BJ (cell line): ENCODE measurements around the gene FAM13B. TPM values are rescaled to one million over a fixed set of nuclear protein-coding genes. Genes with fewer than 3 reads are reported as not detected.

ENCODE experiments used
- CTCF ChIA-PET: fragments of 350-600 bp; formaldehyde crosslinking; extraction: SDS; loops from one replicate; lab custom pipeline; 2021; ENCODE audit warnings: antibody characterized with exemption, inconsistent platforms; lab: Yijun Ruan, JAX
- POLR2A ChIA-PET: fragments of 300-600 bp; sonication (Branson Sonifier 250); formaldehyde crosslinking; extraction: SDS; loops from one replicate; lab custom pipeline; 2021; ENCODE audit warnings: antibody characterized with exemption; lab: Charles Lee
- DNase-seq: peaks from one replicate; pipeline ENCODE4 v3.0.0-alpha.2; 2011; ENCODE audit warnings: low read depth
- H3K27me3 ChIP-seq: 2 replicates; pipeline ENCODE4 v1.6.0; 2011; ENCODE audit warnings: low read length; ENCODE audit not compliant: control insufficient read depth, insufficient read depth
- H3K36me3 ChIP-seq: 2 replicates; pipeline ENCODE4 v1.5.1; 2011; ENCODE audit warnings: low read length; ENCODE audit not compliant: control insufficient read depth, insufficient read depth
- H3K4me3 ChIP-seq: 2 replicates; pipeline ENCODE4 v1.5.1; 2011; ENCODE audit warnings: low read depth, mild to moderate bottlenecking, control low read depth, low read length
- polyA plus RNA-seq: library from polyadenylated mRNA; depleted of rRNA; stranded (reverse); fragments of >200 nt; gene quantifications from 2 replicates; pipeline ENCODE4 v1.2.3, GENCODE V29; 2011
- TF ChIP-seq, protein P1 (sequence below): IDR thresholded peaks from 2 replicates; pipeline ENCODE4 v1.5.1; 2011; ENCODE audit warnings: low read depth, mild to moderate bottlenecking, control low read depth, inconsistent platforms, low read length, moderate library complexity; ENCODE audit not compliant: insufficient read depth

The FAM13B gene
- polyA plus RNA-seq, 1 experiment = 12.6 TPM

DNA sequence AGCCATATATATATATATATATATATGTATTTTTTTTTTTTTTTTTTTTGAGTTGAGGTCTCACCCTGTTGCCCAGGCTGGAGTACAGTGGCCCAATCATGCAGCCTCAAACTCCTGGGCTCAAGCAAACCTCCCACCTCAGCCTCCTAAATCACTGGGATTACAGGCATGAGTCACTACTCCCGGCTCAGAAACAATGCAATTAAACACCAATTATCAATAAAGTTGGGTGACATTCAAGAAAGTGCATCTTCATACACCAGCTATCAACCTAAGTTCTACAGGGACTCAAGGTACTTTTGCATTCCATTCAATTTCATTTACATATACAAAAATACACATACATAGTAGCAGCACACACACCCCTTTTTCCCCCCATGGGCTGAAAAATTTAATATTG is 7.6 kb downstream of the FAM13B start:
- no peaks in the 10 kb centered on the region for H3K36me3 ChIP-seq
- CTCF ChIA-PET = interaction anchor here (3.3 kb wide), 1 partner anchor 10 kb away, joined by 16 read pairs; no protein-coding TSS in a partner anchor
- H3K4me3 ChIP-seq = no peak overlapping the region
- TF ChIP-seq, protein P1, sequence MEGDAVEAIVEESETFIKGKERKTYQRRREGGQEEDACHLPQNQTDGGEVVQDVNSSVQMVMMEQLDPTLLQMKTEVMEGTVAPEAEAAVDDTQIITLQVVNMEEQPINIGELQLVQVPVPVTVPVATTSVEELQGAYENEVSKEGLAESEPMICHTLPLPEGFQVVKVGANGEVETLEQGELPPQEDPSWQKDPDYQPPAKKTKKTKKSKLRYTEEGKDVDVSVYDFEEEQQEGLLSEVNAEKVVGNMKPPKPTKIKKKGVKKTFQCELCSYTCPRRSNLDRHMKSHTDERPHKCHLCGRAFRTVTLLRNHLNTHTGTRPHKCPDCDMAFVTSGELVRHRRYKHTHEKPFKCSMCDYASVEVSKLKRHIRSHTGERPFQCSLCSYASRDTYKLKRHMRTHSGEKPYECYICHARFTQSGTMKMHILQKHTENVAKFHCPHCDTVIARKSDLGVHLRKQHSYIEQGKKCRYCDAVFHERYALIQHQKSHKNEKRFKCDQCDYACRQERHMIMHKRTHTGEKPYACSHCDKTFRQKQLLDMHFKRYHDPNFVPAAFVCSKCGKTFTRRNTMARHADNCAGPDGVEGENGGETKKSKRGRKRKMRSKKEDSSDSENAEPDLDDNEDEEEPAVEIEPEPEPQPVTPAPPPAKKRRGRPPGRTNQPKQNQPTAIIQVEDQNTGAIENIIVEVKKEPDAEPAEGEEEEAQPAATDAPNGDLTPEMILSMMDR = no peak
- DNase-seq = no peak
- H3K27me3 ChIP-seq = no peaks in the 10 kb centered on the region
- POLR2A ChIA-PET = no interaction called here

DNA sequence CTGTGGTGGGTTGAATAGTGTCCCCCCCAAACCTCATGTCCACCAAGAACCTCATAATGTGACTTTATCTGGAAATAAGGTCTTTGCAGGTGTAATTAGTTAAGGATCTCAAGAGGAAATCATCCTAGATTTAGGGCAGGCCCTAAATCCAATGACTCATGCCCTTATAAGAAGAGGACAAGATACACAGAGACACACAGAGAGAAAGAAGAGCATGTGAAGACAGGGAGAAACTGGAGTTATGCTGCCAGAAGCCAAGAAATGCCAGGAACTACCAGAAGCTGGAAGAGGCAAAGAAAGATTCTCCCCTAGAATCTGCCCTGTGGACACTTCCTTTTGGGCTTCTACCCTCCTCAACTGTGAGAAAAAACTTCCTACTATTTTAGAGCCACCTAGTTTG is 8.8 kb downstream of the FAM13B start:
- H3K27me3 ChIP-seq = no peaks in the 10 kb centered on the region
- ChIA-PET POLR2A (interaction anchor here (0.6 kb wide), 1 partner anchor 121 kb away, joined by 7 read pairs; no protein-coding TSS in a partner anchor), CTCF (interaction anchor here (1.2 kb wide), 1 partner anchor 12 kb away, joined by 6 read pairs; no protein-coding TSS in a partner anchor)
- no peaks in the 10 kb centered on the region for H3K36me3 ChIP-seq
- DNase-seq = no peak
- TF ChIP-seq, protein P1 = no peak
- H3K4me3 ChIP-seq = no peak overlapping the region

DNA sequence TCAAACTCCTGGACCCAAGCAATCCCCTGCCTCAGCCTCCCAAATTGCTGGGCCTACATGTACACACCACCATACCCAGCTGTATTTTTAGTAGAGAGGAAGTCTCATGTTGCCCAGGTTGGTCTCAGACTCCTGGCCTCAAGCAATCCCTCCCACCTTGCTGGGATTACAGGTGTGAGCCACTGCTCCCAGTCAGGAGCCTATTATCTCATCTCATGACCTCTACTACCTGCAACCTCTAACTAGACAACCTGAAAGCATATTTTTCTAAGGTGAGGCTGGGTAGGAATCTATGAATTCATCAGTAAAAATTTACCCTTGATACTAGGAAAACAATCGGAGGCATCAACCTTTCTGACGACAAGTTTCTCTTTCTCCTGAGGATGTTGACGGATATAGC is 10.0 kb downstream of the FAM13B start:
- Histone ChIP-seq H3K36me3 (no peaks in the 10 kb centered on the region), H3K4me3 (no peak overlapping the region), H3K27me3 (no peaks in the 10 kb centered on the region)
- ChIA-PET POLR2A (no interaction called here), CTCF (interaction anchor here (1.2 kb wide), 1 partner anchor 13 kb away, joined by 5 read pairs; no protein-coding TSS in a partner anchor)
- DNase-seq = no peak
- TF ChIP-seq, protein P1 = no peak

DNA sequence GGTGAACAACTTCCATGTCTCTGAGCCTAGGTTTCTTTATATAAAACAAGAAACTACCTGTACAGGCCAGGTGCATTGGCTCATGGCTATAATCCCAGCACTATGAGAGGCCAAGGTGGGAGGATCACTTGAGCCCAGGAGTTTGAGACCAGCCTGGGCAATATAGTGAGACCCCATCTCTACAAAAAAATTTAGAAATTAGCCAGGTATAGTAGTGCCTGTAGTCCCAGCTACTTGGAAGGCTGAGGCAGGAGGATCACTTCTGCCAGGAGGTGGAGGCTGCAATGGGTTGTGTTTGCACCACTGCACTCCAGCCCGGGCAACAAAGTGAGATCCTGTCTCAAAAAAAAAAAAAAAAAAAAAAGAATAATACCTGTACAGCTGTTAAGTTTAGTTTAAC is 11.1 kb downstream of the FAM13B start:
- ChIA-PET POLR2A (no interaction called here), CTCF (interaction anchor here (1.0 to 1.6 kb wide), 2 partner anchors 13 to 32 kb away, joined by 3 to 6 read pairs; no protein-coding TSS in a partner anchor)
- TF ChIP-seq, protein P1 = no peak
- H3K4me3 ChIP-seq = no peak overlapping the region
- no peak for DNase-seq
- no peaks in the 10 kb centered on the region; the same call in 1 of the 2 replicates for H3K36me3 ChIP-seq
- no peaks in the 10 kb centered on the region for H3K27me3 ChIP-seq

DNA sequence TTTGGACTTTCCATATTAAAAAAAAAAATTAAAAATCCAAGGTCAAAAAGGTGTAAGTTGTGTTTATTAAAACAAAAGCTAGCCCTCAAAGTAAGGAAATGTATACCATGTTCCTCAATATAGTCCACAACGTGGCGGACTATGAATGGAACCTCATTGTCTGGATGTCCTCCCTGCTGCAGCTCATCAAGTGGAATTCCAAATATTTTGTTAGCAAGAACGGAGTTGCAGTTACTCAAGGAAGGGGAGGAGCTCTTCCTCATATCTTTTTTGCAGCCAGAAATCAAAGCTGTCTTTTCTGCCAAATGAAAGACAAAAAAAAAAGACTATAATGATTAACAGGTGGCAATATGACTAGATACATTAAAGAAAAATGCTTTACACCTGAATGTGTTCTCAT is 14.0 kb downstream of the FAM13B start:
- Histone ChIP-seq H3K36me3 (peaks cover under 1% of the 10 kb centered on the region), H3K4me3 (no peak overlapping the region), H3K27me3 (no peaks in the 10 kb centered on the region)
- ChIA-PET CTCF (interaction anchor here (0.6 to 0.8 kb wide), 5 partner anchors 25 to 357 kb away, joined by 3 to 4 read pairs (median 3); no protein-coding TSS in a partner anchor), POLR2A (no interaction called here)
- no peak for DNase-seq
- TF ChIP-seq, protein P1 = no peak
